ENCODE data around the gene ERC2.

DNA sequence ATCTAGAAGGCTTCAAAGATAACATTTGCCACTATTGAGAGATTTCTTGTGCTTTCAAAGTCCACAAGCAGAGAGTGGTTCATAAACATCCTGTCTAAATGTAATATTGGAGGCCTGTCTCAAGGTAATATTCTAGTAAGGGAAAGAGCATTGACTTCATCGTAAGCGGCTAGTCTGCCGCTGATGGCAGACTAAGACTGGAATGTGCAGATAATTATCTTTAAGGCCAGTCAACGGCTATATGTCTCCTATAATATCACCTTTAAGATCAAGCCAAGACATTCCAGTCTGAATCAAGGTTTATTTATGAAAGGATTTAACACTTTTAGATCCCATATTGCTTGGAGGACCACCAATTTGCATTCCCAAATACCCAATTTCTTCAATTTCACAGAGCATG is 557.0 kb downstream of the ERC2 start:
- TF ChIP-seq GATA3 (IDR thresholded peaks at IDR 0.05; ENCODE audit: low read depth, low read length) (no peak), GATA2 (IDR thresholded peaks at IDR 0.05; ENCODE audit: low read depth, low read length) (no peak)

Measured in SH-SY5Y (cell line).